ENCODE results near the gene USP14. TPM values are rescaled to one million over a fixed set of nuclear protein-coding genes. Genes with fewer than 3 reads are reported as not detected.
"Not testable (repeated sequence)": the region's sequence is repeated elsewhere in the genome, so short reads cannot be mapped to it uniquely, and the experiment has no call there.

Gene USP14
- total RNA-seq, 4 donors from 2014 or later, result 25.9 to 56.4 (median 35.6) TPM

- intact Hi-C loops (cut with DNase I), result no loop called here
- TF ChIP-seq, protein P1, sequence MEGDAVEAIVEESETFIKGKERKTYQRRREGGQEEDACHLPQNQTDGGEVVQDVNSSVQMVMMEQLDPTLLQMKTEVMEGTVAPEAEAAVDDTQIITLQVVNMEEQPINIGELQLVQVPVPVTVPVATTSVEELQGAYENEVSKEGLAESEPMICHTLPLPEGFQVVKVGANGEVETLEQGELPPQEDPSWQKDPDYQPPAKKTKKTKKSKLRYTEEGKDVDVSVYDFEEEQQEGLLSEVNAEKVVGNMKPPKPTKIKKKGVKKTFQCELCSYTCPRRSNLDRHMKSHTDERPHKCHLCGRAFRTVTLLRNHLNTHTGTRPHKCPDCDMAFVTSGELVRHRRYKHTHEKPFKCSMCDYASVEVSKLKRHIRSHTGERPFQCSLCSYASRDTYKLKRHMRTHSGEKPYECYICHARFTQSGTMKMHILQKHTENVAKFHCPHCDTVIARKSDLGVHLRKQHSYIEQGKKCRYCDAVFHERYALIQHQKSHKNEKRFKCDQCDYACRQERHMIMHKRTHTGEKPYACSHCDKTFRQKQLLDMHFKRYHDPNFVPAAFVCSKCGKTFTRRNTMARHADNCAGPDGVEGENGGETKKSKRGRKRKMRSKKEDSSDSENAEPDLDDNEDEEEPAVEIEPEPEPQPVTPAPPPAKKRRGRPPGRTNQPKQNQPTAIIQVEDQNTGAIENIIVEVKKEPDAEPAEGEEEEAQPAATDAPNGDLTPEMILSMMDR (IDR thresholded peaks at IDR 0.05), result no peak
- no peak for TF ChIP-seq POLR2A (IDR thresholded peaks at IDR 0.05)
Observed at GRCh38 chr18:137327-137726, 21.0 kb upstream of the USP14 start.

GRCh38 chr18:140670-141266 lies 17.6 kb upstream of the USP14 start:
- H3K27me3 ChIP-seq, result no peaks in the 10 kb centered on the region

More at GRCh38 chr18:137327-137726, 21.0 kb upstream of the USP14 start:
- no peak for DNase-seq
- Histone ChIP-seq H3K27me3 (no peaks in the 10 kb centered on the region), H3K4me3 (replicated peaks in 1 of 3) (no peak overlapping the region), H3K4me1 (no peaks in the 10 kb centered on the region), H3K9me3 (no peaks in the 10 kb centered on the region), H3K27ac (no peak overlapping the region), H3K36me3 (no peaks in the 10 kb centered on the region)
- WGBS, 2 donors, result 75 to 81% methylated on average over 5 of the region's 5 CpGs

GRCh38 chr18:142624-143296 lies 15.6 kb upstream of the USP14 start:
- H3K9me3 ChIP-seq; H3K27ac ChIP-seq; H3K36me3 ChIP-seq; intact Hi-C loops (cut with DNase I); H3K4me1 ChIP-seq; H3K27me3 ChIP-seq; H3K4me3 ChIP-seq (replicated peaks in 1 of 3); DNase-seq: not testable (repeated sequence)
- WGBS, 2 donors, result 81 to 84% methylated on average over 7 of the region's 7 CpGs

More at GRCh38 chr18:140670-141266, 17.6 kb upstream of the USP14 start:
- Histone ChIP-seq H3K36me3 (no peaks in the 10 kb centered on the region), H3K9me3 (no peaks in the 10 kb centered on the region), H3K27ac (no peak overlapping the region), H3K4me1 (no peaks in the 10 kb centered on the region), H3K4me3 (replicated peaks in 1 of 3) (no peak overlapping the region)
- WGBS, 2 donors, result 82 to 92% methylated on average over 7 of the region's 7 CpGs
- DNase-seq, result no peak
- intact Hi-C loops (cut with DNase I), result no loop called here
- no peak for TF ChIP-seq POLR2A (IDR thresholded peaks at IDR 0.05)
- TF ChIP-seq, protein P1 (IDR thresholded peaks at IDR 0.05), result no peak

DNA sequence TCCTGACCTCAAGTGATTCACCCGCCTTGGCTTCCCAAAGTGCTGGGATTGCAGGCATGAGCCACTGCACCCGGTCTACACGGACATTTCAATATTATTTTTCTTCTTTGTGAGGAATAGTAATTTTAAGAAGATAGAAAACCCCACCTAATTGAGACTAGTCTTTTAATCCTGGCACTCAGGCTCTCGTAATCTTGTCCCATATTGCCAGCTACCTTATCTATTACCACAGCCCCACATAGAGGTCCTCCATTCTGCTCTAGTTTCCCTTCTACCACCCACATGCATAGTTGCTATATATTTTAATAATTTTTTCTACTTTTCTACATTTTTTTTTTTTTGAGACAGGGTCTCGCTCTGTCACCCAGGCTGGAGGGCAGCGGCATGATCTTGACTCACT lies 9.5 kb upstream of the USP14 start:
- H3K27ac ChIP-seq, result no peak overlapping the region
- H3K4me3 ChIP-seq (replicated peaks in 1 of 3), result no peak overlapping the region
- H3K36me3 ChIP-seq, result no peaks in the 10 kb centered on the region
- 70 to 84% methylated on average over 6 of the region's 6 CpGs for WGBS, 2 donors
- H3K4me1 ChIP-seq, result no peaks in the 10 kb centered on the region
- no peaks in the 10 kb centered on the region for H3K9me3 ChIP-seq
- intact Hi-C loops (cut with DNase I), result no loop called here
- H3K27me3 ChIP-seq, result no peaks in the 10 kb centered on the region
- TF ChIP-seq, protein P1 (IDR thresholded peaks at IDR 0.05), result no peak
- TF ChIP-seq POLR2A (IDR thresholded peaks at IDR 0.05), result no peak
- DNase-seq, result no peak

DNA sequence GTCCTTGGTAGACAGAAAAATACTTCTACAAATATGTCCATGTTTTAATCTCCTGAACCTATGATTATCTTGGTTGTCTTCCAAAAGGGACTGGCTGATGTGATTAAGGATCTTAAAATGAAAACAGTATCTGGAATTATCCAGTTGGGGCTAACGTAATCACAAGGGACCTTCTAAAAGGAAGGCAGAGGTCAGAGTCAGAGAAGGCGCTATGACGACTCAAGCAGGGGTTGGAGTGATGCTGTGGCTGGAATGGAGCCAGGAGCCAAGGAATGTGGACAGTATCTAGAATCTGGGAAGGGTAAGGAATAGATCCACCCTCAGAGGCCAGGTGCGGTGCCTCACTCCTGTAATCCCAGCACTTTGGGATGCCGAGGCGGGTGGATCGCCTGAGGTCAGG lies 4.2 kb upstream of the USP14 start:
- Histone ChIP-seq H3K27me3 (no peaks in the 10 kb centered on the region), H3K4me3 (replicated peaks in 1 of 3) (no peak overlapping the region), H3K27ac (no peak overlapping the region), H3K4me1 (peaks cover 0 to 5% of the 10 kb centered on the region in 2 donors), H3K9me3 (no peaks in the 10 kb centered on the region), H3K36me3 (no peaks in the 10 kb centered on the region)
- WGBS, 2 donors, result 71 to 75% methylated on average over 7 of the region's 7 CpGs
- TF ChIP-seq, protein P1 (IDR thresholded peaks at IDR 0.05), result no peak
- no peak for TF ChIP-seq POLR2A (IDR thresholded peaks at IDR 0.05)
- DNase-seq, result no peak
- intact Hi-C loops (cut with DNase I), result no loop called here
